Cardiac muscle cell (in vitro differentiated cells and primary cell): ENCODE results near the gene PTPRK. TPM values are rescaled to one million over a fixed set of nuclear protein-coding genes. Genes with fewer than 3 reads are reported as not detected.

Experiments used
- DNase-seq, 2 donors: peaks; one replicate each; pipeline versions ENCODE4 v3.0.0 to v3.0.0-alpha.2; 2010 to 2017; ENCODE audit warnings: low read depth in 1 of 2, low spot score in 1 of 2
- H3K27ac ChIP-seq: fragments of 200-600 bp; sonication (generic); 2 replicates; pipeline ENCODE4 v1.5.1; 2016
- H3K27me3 ChIP-seq: fragments of 200-600 bp; sonication (generic); 2 replicates; pipeline ENCODE4 v1.6.0; 2016; ENCODE audit warnings: control low read depth
- H3K36me3 ChIP-seq: fragments of 200-600 bp; sonication (generic); 2 replicates; pipeline ENCODE4 v1.5.1; 2016; ENCODE audit warnings: control low read depth
- H3K4me1 ChIP-seq: fragments of 200-600 bp; sonication (generic); 2 replicates; pipeline ENCODE4 v1.8.1; 2017; ENCODE audit warnings: low read depth, mild to moderate bottlenecking, mixed run types
- H3K4me3 ChIP-seq: fragments of 200-600 bp; sonication (generic); 2 replicates; pipeline ENCODE4 v1.5.1; 2016; ENCODE audit warnings: mild to moderate bottlenecking
- H3K9me3 ChIP-seq: fragments of 200-600 bp; sonication (generic); 2 replicates; pipeline ENCODE4 v1.5.1; 2017; ENCODE audit warnings: low read depth, mild to moderate bottlenecking, control low read depth
- polyA plus RNA-seq: library from polyadenylated mRNA; unstranded; fragments of >200 nt; fragmentation: Nextera tagmentation; extraction: Ambion mirVana; gene quantifications from 2 replicates; pipeline ENCODE4 v1.2.1, GENCODE V29; 2016
- total RNA-seq: library from RNA; depleted of rRNA; stranded (reverse); fragments of >200 nt; gene quantifications from 2 replicates; pipeline ENCODE4 v1.2.3, GENCODE V29; 2016
- TF ChIP-seq, protein P1 (sequence below): IDR thresholded peaks from 2 replicates; pipeline ENCODE4 v1.5.1; 2012; ENCODE audit warnings: low read depth, mild to moderate bottlenecking, low read length

PTPRK gene
- total and polyA plus RNA-seq, 2 experiments from 2014 or later, result 48.3 to 73.1 TPM

DNA sequence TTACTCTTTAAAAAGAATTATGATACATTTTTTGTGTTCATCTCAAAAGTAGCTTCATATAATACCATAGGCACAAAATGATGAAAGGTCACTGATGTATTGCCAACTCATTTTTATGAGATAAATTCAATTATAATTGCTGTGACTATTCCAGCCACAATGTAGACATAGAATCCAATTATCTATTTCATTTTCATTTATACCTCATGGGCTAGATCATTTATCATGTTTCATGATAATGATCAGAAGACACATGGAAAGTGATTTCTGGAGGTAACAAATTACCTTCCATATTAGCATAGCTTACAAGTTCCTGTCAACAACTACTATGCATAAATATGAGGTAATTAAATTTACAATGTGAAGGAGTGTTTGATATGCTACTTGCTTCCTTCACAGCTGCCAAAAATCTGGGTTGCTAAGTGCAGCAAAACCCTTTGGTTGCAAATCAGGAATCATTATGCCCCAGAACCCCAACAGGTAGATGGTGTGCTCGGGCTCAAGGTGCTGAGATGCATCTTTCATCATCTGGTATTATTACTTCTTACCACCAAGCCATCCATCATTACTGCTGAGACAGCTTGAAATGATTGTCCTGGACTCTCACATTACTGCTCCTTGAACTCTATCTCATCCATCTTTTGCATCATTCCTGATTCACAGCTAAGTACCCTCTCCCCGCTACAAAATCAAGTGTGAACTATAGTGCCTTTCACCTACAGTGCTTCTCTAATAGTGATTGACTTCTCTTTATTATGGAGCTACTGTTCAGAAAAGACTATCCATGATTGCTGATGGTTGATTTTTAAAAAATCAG is 313.6 kb downstream of the PTPRK start:
- peaks cover 25% of the 10 kb centered on the region for H3K4me1 ChIP-seq
- DNase-seq, result no peak
- TF ChIP-seq, protein P1, sequence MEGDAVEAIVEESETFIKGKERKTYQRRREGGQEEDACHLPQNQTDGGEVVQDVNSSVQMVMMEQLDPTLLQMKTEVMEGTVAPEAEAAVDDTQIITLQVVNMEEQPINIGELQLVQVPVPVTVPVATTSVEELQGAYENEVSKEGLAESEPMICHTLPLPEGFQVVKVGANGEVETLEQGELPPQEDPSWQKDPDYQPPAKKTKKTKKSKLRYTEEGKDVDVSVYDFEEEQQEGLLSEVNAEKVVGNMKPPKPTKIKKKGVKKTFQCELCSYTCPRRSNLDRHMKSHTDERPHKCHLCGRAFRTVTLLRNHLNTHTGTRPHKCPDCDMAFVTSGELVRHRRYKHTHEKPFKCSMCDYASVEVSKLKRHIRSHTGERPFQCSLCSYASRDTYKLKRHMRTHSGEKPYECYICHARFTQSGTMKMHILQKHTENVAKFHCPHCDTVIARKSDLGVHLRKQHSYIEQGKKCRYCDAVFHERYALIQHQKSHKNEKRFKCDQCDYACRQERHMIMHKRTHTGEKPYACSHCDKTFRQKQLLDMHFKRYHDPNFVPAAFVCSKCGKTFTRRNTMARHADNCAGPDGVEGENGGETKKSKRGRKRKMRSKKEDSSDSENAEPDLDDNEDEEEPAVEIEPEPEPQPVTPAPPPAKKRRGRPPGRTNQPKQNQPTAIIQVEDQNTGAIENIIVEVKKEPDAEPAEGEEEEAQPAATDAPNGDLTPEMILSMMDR, result no peak

DNA sequence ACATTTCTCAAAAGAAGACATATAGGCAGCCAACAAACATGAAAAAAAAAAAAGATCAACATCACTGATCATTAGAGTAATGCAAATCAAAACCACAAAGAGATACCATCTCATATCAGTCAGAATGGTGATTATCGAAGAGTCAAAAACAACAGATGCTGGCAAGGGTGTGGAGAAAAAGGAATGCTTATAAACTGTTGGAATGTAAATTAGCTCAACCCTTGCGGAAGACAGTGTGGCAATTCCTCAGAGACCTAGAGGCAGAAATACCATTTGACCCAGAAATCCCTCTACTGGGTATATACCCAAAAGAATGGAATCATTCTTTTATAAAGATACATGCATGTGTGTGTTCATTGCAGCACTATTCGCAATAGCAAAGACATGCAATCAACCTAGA is 315.8 kb downstream of the PTPRK start:
- H3K27ac ChIP-seq, result no peak overlapping the region
- H3K27me3 ChIP-seq, result no peaks in the 10 kb centered on the region
- no peaks in the 10 kb centered on the region for H3K9me3 ChIP-seq
- H3K36me3 ChIP-seq, result no peaks in the 10 kb centered on the region
- TF ChIP-seq, protein P1, result no peak
- no peak overlapping the region for H3K4me3 ChIP-seq
- H3K4me1 ChIP-seq, result peaks cover 17% of the 10 kb centered on the region
- DNase-seq, result peak in 1 of 2 donors; percentile 33

More for the DNA sequence above, 313.6 kb downstream of the PTPRK start:
- Histone ChIP-seq H3K27ac (no peak overlapping the region), H3K36me3 (no peaks in the 10 kb centered on the region), H3K4me3 (no peak overlapping the region), H3K27me3 (no peaks in the 10 kb centered on the region), H3K9me3 (no peaks in the 10 kb centered on the region)

DNA sequence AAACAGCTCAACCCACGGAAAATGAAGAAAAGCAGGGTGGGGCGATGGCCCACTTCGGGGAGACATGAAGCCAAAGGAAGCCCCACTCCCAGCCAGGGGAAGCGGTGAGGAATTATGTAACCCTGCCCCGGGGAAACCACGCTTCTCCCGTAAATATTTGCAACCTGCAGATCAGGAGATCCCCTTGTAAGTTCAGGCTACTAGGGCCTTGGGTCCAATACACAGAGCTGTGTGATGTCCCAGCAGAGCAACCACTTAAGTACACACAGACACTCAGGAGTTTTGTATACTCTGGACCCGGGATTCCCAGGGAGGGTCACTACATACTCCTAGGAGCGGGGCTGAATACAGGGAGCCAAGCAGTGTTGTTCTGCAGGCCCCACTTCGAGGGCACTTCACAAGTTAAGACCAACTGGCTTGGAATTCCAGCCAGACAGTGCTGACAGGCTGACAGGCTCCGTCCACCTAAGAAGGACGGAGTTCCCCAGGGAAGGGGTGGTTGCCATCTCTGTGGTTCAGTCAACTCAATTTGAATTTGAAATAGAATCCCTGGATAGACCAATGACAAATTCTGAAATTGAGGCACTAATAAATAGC is 318.1 kb downstream of the PTPRK start:
- no peak overlapping the region for H3K4me3 ChIP-seq
- DNase-seq, result peak in 1 of 2 donors; percentile 69
- no peaks in the 10 kb centered on the region for H3K27me3 ChIP-seq
- TF ChIP-seq, protein P1, result no peak
- peaks cover 6% of the 10 kb centered on the region for H3K4me1 ChIP-seq
- H3K36me3 ChIP-seq, result no peaks in the 10 kb centered on the region
- no peaks in the 10 kb centered on the region for H3K9me3 ChIP-seq
- peak overlapping the region; percentile 70 for H3K27ac ChIP-seq

DNA sequence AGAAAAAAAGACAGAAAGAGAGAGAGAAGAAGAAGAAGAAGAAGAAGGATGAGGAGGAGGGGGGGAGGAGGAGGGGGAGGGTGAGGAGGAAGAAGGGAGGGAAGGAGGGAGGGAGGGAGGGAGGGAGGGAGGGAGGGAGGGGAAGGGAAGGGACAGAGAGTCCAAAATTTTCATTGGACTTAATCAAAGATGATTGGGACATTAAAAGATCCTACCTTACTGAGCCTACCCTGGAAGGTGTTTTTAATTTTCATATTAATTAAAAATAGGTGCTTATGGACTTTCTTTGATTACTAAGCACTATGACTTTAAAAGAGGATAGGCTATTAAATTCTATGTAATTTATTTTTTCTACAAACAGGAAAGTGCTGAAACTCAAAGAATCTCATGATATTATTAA is 319.6 kb downstream of the PTPRK start:
- H3K27ac ChIP-seq, result no peak overlapping the region
- H3K27me3 ChIP-seq, result no peaks in the 10 kb centered on the region
- no peaks in the 10 kb centered on the region for H3K9me3 ChIP-seq
- no peaks in the 10 kb centered on the region for H3K36me3 ChIP-seq
- TF ChIP-seq, protein P1, result no peak
- no peak overlapping the region for H3K4me3 ChIP-seq
- peaks cover 6% of the 10 kb centered on the region for H3K4me1 ChIP-seq
- no peak for DNase-seq

DNA sequence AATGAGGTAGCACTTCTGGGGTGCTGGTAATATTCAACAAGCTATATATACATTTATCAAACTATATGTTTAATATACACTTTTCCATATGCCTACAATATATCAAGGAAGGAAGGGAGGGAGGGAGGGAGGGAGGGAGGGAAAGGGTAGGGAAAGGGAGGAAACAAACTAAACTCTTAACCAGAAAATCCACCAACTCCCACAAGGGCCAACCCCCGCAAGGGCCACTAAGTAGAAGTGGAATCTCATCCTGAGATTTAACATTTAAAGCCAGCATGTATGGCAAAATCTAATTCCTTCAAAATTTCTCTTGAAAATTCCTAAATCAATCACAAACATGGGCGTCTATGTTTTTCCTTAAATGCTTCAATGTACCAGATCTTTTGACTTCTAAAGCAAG is 320.9 kb downstream of the PTPRK start:
- no peaks in the 10 kb centered on the region for H3K9me3 ChIP-seq
- H3K4me1 ChIP-seq, result peaks cover 6% of the 10 kb centered on the region
- no peak overlapping the region for H3K27ac ChIP-seq
- H3K36me3 ChIP-seq, result no peaks in the 10 kb centered on the region
- DNase-seq, result no peak
- H3K4me3 ChIP-seq, result no peak overlapping the region
- no peaks in the 10 kb centered on the region for H3K27me3 ChIP-seq
- TF ChIP-seq, protein P1, result no peak
